Colon (tissue), 2 donors: ENCODE data around the gene LRRC63.
"Not testable (repeated sequence)": the region's sequence is repeated elsewhere in the genome, so short reads cannot be mapped to it uniquely, and the experiment has no call there.

ENCODE experiments used
- FAIRE-seq: peaks from 2 replicates; lab custom pipeline; 2012; peaks lifted over from hg19 to GRCh38; lab: Jason Lieb, UNC
- donor health status: control.
- donor health status: control.

The LRRC63 gene

DNA sequence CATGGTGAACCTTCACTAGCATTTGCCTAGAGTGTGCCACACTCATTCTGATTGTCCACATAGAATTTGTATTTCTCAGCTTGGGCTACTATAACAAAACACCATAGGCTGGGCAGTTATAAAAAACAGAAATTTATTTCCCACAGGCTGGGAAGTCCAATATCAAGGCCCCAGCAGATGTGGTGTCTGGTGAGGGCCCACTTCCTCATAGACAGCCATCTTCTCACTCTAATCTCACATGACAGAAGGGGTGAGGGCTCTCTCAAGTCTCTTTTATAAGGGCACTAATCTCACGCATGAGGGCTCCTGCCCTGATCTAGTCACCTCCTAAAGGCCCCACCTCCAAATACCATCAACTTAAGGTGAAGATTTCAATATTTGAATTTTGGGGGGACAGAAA lies 53.6 kb downstream of the LRRC63 start:
- FAIRE-seq = no peak

GRCh38 chr13:46267166-46267565 lies 55.4 kb downstream of the LRRC63 start:
- no peak for FAIRE-seq

- FAIRE-seq = no peak
These were observed 58.7 kb downstream of the LRRC63 start for GRCh38 chr13:46270416-46270815.

GRCh38 chr13:46274094-46274698 lies 62.5 kb downstream of the LRRC63 start:
- no peak for FAIRE-seq

GRCh38 chr13:46278474-46278873 lies 66.7 kb downstream of the LRRC63 start:
- FAIRE-seq = no peak

- no peak for FAIRE-seq
These were observed 70.1 kb downstream of the LRRC63 start for GRCh38 chr13:46281779-46282178.

GRCh38 chr13:46283912-46284824 lies 72.4 kb downstream of the LRRC63 start:
- FAIRE-seq = not testable (repeated sequence)

- FAIRE-seq = no peak
These were observed 75.2 kb downstream of the LRRC63 start for GRCh38 chr13:46286972-46287371.

GRCh38 chr13:46288570-46289259 lies 77.0 kb downstream of the LRRC63 start:
- FAIRE-seq = no peak

DNA sequence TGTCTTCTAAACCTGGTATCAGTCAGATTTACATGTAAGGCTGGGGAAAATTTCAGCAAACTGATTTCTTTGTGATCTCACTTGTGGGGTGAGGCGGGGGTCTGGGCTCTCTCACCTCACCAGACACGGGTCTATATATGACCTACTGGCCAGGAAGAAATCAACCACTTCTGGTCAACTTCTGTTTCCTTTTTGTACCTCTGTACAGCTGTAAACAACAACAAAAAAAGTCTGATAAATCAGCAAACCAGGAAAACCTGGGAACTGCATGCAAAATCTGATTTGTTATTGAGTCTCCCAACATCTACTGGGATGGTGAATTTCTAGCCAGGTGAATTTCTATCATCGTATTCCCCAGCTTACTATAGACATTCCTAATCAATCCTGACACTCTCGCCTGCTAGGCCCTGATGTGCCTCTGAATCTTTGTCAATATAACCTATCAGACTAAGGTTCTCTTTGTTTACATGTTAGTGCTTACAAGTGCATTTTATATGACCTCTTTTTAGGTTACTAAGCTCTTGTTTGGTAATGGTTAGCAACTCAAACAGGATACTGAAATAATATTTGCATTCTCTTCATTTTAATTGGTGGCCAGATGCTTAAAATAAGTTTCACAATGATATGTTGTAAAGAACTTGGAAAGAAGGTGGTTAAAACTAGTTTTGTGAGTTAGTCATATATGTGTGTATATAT lies 77.7 kb downstream of the LRRC63 start:
- FAIRE-seq = no peak

- no peak for FAIRE-seq
These were observed 78.7 kb downstream of the LRRC63 start for GRCh38 chr13:46290434-46290833.

DNA sequence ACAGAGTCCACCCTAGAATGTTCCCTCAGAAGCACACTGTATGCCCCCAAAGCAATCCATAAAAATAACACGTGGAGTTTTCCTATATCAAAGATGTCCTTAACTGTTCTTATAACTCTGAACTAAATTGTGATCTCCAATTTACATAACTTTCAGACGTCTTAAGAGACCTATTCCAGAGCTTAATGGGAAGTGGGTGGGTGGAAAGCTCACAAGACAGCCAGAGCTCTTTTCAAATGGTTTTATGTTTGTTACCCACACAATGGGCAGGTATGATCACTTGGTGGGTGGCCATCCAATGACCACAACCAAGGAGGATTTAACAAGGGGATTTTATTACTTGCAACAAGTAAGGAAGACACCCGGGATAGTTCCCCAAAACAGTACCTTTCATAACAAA lies 81.7 kb downstream of the LRRC63 start:
- FAIRE-seq = no peak

- no peak for FAIRE-seq
These were observed 83.9 kb downstream of the LRRC63 start for GRCh38 chr13:46295491-46296114.

DNA sequence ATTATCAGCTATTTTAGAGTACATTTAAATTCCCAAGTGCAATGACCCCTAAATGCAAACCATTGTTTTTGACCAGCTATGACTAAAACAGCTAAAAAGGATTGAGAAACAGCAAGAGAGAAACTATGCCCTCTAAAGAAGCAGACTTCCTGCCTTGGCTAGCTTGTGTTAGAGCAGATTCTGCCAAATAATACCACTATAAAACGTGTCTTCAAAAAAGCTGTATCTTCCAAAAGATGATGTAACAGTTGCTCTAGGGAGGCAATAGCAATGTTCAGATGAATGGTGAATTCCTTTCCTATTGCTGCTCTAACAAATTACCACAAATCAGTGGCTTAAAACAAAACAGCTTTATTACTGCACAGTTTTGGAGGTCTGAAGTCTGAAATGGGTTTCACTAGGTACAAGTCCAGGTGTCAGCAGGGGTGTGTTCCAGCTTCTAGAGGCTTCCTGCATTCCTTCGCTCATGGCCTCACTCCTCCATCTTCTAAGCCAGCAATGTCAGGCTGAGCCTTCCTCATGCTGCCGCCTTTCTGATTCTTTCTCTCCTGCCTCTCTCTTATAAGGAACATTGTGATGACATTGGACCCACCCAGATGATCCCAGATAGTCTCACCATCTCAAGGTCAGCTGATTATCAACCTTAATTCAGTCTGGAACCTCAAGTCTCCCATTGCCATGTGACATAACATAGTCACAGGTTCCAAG lies 84.5 kb downstream of the LRRC63 start:
- FAIRE-seq = no peak

- FAIRE-seq = no peak
These were observed 85.2 kb downstream of the LRRC63 start for GRCh38 chr13:46296921-46297320.

DNA sequence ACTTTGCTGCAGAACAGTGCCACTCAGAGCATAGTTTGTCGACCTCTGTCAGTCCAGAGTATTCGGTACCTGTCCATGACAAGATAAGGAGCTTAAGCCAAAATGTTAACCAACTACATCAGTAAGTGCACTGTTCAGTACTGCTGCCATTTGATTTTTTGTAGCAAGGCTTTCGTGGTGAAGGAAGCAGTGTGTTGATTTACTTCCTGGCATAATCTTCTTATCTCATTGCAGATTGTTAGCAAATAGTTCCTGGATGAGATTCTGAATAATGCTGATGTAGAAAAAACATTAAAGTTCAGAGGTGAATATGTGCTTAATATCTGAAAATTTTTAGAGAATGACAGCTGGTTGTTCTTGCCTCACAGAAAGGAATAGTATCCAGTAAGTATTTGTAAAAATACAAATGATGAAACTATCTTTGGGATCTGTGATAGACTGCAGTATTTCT lies 85.7 kb downstream of the LRRC63 start:
- FAIRE-seq = no peak

GRCh38 chr13:46303742-46304385 lies 92.1 kb downstream of the LRRC63 start:
- FAIRE-seq = no peak

GRCh38 chr13:46304546-46304945 lies 92.8 kb downstream of the LRRC63 start:
- no peak for FAIRE-seq

DNA sequence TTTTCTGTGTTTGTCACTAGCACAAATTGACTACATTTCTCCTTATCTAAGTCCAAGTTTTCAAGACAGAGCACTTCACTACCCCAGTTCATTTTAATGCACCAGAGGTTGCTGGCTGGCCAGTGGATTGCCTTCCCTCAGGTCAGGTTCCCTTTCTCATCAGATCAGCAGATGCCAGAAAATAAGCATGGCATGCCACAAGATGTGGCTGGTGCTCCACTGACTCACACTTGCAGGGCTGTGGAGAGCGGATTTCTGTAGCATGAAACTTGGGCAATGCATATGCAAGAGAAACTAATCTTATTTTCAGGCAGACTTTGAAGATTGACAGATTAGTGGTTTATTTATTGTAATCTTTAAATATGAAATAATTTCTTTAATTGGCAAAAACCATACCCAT lies 95.8 kb downstream of the LRRC63 start:
- FAIRE-seq = no peak

DNA sequence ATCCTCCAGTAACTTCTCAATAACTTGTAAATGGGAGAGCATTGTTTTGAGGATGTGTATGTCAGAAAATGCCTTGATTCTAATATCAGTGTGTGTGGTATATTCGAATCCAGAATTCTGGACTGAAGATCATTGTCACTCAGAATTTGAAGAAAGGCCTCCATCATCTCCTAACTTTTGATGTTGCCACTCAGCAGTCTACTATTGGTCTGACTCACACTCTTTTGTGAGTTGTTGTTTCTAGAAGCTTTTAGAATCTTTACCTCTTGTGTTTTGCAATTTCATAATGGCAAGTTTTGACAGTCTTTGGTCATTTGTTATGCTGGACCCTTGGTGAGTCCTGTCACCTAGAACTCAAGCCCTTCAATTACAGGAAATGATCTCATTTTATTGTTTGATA lies 98.3 kb downstream of the LRRC63 start:
- no peak for FAIRE-seq

GRCh38 chr13:46311217-46311616 lies 99.5 kb downstream of the LRRC63 start:
- FAIRE-seq = no peak
